Chondrocyte (in vitro differentiated cells): Measurements from ENCODE around the gene TMEM53. TPM values are rescaled to one million over a fixed set of nuclear protein-coding genes. Genes with fewer than 3 reads are reported as not detected.

Source experiments
- DNase-seq: peaks from one replicate; pipeline ENCODE4 v3.0.0; 2021; ENCODE audit warnings: mixed read lengths, low spot score
- H3K27ac Mint-ChIP-seq: one replicate; pipeline ENCODE4 v1.8.0; 2021; ENCODE audit warnings: mild to moderate bottlenecking, moderate library complexity, mixed read lengths; ENCODE audit not compliant: unreplicated experiment
- H3K27me3 Mint-ChIP-seq: 2 replicates; pipeline ENCODE4 v1.8.0; 2021; ENCODE audit warnings: low read depth, mixed read lengths
- H3K36me3 Mint-ChIP-seq: 2 replicates; pipeline ENCODE4 v1.8.0; 2021; ENCODE audit warnings: low read depth, mixed read lengths
- H3K4me1 Mint-ChIP-seq: 2 replicates; pipeline ENCODE4 v1.8.0; 2021; ENCODE audit warnings: low read depth, mild to moderate bottlenecking, mixed read lengths
- H3K4me3 Mint-ChIP-seq: one replicate; pipeline ENCODE4 v1.8.0; 2021; ENCODE audit warnings: mild to moderate bottlenecking, moderate library complexity, mixed read lengths; ENCODE audit not compliant: unreplicated experiment
- H3K9me3 Mint-ChIP-seq: 2 replicates; pipeline ENCODE4 v1.8.0; 2021; ENCODE audit warnings: low read depth, mixed read lengths
- total RNA-seq: library from RNA; stranded (reverse); gene quantifications from 3 replicates; pipeline ENCODE4 v1.2.1, GENCODE V29; 2021
- TF ChIP-seq, protein P1 (sequence below): fragments of 200-600 bp; sonication (generic); IDR thresholded peaks from 2 replicates; pipeline ENCODE4 v1.5.0; 2021; ENCODE audit warnings: antibody characterized with exemption, mild to moderate bottlenecking, moderate library complexity

TMEM53 gene
- total RNA-seq, 1 donor from 2014 or later: 5.8 TPM

DNA sequence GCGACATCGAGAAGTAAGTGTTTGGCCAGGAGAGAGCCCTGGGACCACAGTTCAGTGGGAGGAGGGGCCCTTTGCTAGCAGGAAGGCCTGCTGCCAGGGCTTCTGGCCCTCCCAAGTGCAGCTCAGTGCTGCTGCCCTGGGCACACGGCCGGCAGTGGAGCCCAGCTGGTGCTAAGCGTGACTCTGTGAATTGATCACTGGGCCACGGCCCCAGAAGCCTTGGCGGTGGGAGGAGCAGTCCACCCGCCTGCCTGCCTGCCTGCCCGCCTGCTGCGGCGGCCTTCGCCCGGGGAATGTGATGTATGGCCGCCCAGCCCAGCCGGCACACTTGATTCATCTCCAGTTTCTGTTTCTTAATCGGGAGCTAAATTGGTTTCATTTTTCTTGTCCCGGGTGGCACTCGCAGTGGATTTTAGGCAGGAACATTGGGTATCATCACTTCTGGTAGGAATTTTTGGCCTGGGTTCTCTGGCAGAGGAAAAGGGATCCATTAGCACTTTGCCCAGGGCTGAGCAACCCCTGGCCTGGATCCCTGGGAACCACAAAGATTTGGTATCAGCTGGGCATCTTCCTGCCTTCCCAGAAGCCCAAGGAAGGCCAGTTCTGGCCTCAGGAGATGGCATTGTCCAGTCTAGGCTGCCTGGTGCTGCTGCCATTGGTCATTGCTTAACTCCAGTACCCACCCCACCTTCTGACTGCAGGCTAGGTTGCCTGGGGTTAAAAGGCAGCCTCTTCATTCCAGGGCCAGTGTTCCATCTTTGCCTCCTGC is 28.6 kb downstream of the TMEM53 start:
- DNase-seq: no peak
- H3K4me1 Mint-ChIP-seq: peaks cover 30% of the 10 kb centered on the region
- TF ChIP-seq, protein P1, sequence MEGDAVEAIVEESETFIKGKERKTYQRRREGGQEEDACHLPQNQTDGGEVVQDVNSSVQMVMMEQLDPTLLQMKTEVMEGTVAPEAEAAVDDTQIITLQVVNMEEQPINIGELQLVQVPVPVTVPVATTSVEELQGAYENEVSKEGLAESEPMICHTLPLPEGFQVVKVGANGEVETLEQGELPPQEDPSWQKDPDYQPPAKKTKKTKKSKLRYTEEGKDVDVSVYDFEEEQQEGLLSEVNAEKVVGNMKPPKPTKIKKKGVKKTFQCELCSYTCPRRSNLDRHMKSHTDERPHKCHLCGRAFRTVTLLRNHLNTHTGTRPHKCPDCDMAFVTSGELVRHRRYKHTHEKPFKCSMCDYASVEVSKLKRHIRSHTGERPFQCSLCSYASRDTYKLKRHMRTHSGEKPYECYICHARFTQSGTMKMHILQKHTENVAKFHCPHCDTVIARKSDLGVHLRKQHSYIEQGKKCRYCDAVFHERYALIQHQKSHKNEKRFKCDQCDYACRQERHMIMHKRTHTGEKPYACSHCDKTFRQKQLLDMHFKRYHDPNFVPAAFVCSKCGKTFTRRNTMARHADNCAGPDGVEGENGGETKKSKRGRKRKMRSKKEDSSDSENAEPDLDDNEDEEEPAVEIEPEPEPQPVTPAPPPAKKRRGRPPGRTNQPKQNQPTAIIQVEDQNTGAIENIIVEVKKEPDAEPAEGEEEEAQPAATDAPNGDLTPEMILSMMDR: no peak
- peaks cover 21% of the 10 kb centered on the region for H3K36me3 Mint-ChIP-seq
- H3K27me3 Mint-ChIP-seq: no peaks in the 10 kb centered on the region
- no peak overlapping the region for H3K27ac Mint-ChIP-seq
- H3K9me3 Mint-ChIP-seq: no peaks in the 10 kb centered on the region
- H3K4me3 Mint-ChIP-seq: no peak overlapping the region

DNA sequence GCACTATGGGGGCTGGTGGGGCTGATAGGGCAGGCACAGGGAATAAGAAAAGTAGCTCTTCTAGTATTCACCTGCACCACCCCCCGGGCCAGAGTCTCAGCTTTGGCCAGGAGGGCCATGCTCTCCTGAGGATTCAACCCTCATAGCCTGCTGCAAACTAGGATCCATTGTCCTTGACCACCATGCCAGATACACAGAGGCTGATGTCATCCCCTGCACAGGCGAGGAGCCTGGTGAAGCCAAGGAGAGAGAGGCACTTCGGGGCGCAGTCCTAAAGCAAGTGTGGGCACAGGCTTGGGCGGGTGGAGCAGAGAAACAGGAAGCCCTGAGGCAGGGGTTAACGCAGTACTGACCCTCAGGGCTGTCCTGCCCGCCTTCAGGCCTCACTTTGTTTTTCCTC is 29.5 kb downstream of the TMEM53 start:
- no peaks in the 10 kb centered on the region for H3K27me3 Mint-ChIP-seq
- no peak overlapping the region for H3K4me3 Mint-ChIP-seq
- TF ChIP-seq, protein P1: no peak
- no peak for DNase-seq
- no peaks in the 10 kb centered on the region for H3K9me3 Mint-ChIP-seq
- H3K36me3 Mint-ChIP-seq: peaks cover 21% of the 10 kb centered on the region
- no peak overlapping the region for H3K27ac Mint-ChIP-seq
- peaks cover 30% of the 10 kb centered on the region for H3K4me1 Mint-ChIP-seq

DNA sequence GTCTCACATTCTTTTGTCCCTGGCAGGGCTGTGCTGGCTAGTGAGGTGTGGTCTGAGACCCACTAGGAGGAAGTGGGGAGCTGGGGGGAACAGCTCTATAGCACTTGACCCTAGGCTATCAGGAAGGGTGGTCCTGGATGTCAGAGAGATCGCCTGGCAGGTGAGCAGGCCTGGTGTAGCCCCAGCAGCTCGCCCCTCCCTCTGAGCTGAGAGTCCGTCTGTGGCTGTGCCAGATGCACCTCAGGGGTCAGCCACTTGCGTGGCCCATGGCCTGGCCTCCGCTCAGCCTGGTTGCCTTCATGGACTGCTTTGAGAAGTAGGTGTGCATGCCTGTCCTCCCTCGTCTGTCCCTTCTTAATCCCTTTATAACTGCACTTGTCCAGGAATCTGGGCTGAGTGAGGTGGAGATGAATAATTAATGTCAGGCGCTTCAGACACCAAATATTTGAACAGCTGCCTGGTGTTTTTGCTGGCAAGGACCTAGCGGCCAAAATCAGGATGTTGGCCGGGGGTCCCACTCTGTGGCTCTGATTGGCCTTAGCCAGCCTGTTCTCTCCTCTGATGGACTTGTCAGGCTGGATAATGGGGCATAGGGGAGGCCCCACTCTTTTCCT is 30.5 kb downstream of the TMEM53 start:
- Mint-ChIP-seq H3K27me3 (no peaks in the 10 kb centered on the region), H3K9me3 (no peaks in the 10 kb centered on the region), H3K4me3 (no peak overlapping the region), H3K36me3 (peaks cover 17% of the 10 kb centered on the region), H3K27ac (peak overlapping the region; percentile 11), H3K4me1 (peaks cover 30% of the 10 kb centered on the region)
- TF ChIP-seq, protein P1: no peak
- DNase-seq: no peak

DNA sequence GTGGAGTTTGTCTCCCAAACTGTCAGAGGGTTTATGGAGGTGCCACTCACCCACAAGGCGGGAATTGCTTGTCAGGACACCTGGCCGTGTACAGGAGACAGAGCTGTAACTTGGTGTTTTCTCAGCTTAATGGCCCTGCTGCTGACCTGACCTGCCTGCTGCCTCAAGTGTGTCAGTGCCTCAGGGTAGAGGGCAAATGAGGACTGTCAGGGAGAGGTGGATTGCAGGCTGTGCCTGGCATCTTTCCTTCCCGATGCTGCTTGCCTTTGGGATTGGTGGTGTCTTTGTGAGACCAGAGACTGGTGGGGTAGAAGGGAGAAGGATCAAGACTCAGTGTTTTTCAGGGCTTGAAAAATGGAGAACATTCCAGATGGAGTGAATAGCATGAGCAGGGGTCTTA is 31.4 kb downstream of the TMEM53 start:
- no peak overlapping the region for H3K4me3 Mint-ChIP-seq
- no peaks in the 10 kb centered on the region for H3K9me3 Mint-ChIP-seq
- TF ChIP-seq, protein P1: no peak
- peaks cover 30% of the 10 kb centered on the region for H3K4me1 Mint-ChIP-seq
- peak overlapping the region; percentile 1 for H3K27ac Mint-ChIP-seq
- peaks cover 22% of the 10 kb centered on the region for H3K36me3 Mint-ChIP-seq
- no peak for DNase-seq
- no peaks in the 10 kb centered on the region for H3K27me3 Mint-ChIP-seq

DNA sequence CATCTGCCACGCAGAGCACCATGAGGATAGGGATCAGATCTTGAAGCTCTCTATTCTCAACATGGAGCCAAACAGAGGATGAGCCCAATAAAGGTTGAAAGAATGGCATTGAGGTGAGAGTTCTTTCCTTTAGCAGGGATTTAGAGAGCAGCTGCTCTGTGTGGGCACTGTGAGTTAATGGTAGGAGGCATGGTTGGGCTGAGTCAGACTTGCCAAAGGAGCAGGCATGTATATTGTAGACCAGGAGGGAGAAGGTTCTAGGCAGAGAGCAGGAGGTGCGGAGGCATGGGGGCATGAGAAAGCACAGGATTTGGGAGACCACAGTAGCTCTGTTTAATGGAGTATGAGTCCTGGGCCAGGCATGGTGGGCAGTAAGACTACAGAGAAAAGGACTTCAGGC is 32.0 kb downstream of the TMEM53 start:
- TF ChIP-seq, protein P1: no peak
- H3K27ac Mint-ChIP-seq: no peak overlapping the region
- no peak for DNase-seq
- no peak overlapping the region for H3K4me3 Mint-ChIP-seq
- no peaks in the 10 kb centered on the region for H3K9me3 Mint-ChIP-seq
- H3K4me1 Mint-ChIP-seq: peaks cover 30% of the 10 kb centered on the region
- H3K27me3 Mint-ChIP-seq: no peaks in the 10 kb centered on the region
- peaks cover 25% of the 10 kb centered on the region for H3K36me3 Mint-ChIP-seq
